HG02840 (cell line): Measurements from ENCODE around the gene STRN.
"Not testable (repeated sequence)": the region's sequence is repeated elsewhere in the genome, so short reads cannot be mapped to it uniquely, and the experiment has no call there.

ENCODE experiments used
- ATAC-seq: cut with Tn5 transposase; IDR thresholded peaks from one replicate; pipeline ENCODE4 v1.9.1; 2021; ENCODE audit warnings: mild to moderate bottlenecking, moderate library complexity, moderate number of reproducible peaks; ENCODE audit not compliant: unreplicated experiment, low FRiP score

Gene STRN

DNA sequence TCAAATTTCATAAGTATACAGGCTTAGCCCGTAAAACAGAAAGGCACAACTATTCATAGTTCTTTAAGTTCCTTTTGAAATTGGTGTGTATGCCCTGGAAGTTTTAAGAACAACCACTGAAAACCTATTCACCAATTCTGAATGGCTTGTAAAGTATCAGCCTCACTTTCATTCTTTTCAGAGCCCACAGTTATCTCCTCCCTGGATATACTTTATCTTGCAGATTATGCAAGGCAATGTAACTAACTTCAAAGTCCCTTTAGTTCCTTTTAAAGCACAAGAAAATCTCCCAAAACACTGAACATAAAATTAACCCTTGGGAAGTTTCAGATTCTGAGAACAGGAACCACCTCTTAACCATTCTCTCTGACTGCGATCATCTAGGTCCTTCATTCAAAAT is 1.1 kb downstream of the STRN start:
- no peak for ATAC-seq

DNA sequence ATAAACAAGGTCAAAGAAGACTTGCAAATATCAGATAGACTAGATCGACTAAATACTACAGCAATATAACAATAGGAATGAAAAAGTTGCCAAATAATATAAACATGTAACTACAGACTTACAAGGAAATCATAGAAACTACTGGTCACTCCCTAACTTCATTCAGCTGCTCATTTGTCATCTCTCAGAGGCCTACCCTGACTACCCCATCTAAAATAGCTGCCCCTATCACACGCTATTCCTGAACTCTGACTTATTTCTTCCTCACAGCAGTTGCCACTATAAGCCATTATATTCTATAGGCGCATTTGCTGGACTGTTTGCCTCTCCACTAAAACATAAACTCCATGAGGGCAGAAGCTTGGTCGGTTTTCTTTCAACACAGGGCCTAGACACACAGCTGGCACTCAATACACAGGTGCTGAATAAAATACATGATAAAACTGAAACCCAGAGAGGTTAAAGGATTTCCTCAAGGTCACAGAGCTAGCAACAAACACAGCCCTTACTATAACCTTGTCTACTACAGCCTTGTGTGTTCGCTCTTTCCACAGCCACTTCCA is 1.8 kb downstream of the STRN start:
- no peak for ATAC-seq

DNA sequence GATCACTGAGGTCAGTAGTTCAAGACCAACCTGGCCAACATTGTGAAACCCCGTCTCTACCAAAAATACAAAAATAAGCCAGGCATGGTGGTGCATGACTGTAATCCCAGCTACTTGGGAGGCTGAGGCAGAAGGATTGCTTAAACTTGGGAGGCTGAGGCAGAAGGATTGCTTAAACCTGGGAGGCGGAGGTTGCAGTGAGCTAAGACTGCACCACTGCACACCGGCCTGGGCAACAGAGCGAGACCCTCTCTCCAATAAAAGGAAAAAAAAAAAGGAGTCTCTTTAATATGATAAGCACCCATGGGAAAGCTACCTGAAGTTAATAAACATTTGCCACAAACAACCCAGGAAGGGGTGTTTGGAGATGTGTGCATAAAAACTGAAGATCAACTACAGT is 2.6 kb downstream of the STRN start:
- ATAC-seq, result no peak

DNA sequence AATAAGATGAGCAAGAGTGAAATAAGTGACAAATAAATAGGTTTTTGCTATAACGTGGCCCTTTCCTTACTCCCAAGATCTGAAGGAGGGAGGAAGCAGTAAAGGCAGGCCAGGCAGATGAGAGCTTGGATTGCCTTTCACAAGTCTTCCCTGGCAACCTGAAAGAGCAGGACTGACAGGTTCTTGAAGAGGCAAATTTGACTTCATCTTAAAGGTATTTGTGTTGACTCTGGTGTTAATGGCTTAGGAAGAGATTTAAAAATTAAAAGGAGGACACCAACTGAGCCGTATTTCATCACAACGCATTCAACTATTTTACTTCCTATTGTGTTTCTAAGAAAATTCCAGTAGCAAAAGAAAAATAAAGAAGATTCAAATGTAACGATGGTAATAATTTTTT is 3.2 kb downstream of the STRN start:
- no peak for ATAC-seq

DNA sequence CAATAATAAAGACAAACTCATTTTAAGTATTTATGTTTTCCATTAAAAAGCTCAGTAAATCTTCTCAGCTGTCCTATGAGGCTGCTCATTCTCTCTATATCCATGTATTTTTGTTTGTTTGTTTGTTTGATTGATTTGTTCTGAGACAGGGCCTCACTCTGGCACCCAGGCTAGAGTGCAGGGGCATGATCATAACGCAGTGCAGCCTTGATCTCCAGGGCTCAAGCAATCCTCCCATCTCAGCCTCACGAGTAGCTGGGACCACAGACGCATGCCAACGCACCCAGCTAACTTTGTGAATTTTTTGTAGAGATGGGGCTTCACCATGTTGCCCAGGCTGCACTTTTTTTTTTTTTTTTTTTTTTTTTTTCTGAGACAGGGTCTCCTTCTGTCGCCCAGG is 5.6 kb downstream of the STRN start:
- ATAC-seq, result no peak

DNA sequence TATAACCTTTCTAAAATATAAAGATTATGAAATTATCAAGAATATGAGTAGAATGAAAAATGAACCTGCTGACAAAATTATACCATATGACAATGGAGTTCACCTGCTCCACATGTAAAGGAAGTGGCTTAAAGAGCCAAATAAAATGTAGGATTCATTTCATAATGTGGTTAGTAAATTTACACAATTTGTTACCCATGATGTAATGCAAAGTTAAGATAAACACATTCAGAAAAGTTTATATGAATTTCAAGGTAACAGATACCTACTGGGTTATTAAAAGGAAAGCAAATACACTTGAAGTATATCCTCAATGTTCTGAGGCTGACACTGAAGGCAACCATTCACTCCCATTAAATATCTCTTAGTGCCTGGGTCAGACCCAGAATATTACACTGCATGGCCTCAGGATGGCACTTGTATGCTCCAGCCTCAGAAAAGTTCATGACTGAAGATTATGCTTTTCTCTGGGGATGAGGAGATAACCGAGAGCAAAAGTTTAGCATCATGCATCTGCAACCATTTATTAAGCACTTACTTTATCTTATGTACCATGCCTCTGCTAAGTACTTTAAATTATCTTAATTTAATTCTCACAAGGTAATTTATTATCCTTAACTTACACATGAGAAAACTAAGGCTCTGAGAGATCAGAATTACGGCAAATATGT is 6.2 kb downstream of the STRN start:
- no peak for ATAC-seq

DNA sequence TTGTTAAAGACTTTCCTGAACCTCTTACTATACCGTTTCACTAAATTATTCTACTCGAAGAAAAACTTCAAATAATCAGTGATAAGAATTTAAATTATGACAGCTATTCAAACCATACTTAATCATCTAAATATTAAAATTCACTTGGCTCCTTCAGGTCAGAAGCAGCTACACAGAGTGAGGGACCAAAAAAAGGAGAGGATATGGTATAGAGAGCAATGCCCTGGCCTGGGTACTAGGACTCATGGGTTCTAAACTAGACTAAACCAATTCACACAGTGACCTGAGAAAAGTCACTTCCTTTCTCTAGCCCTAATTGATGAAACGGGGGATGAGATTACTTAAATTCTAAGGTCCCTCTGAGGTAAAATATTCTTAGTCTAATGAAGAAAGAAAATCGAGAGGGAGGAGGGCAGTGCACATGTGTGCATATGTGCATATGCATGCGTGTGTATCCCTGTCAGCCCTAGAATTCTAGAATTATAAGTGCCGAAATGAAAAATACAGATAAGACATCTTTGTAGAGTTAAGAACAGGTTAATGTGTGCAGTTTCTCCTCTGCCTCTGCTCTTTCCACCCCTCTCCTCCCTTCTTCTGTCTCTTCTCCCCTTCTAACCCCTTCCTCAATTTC is 11.2 kb downstream of the STRN start:
- ATAC-seq, result no peak

DNA sequence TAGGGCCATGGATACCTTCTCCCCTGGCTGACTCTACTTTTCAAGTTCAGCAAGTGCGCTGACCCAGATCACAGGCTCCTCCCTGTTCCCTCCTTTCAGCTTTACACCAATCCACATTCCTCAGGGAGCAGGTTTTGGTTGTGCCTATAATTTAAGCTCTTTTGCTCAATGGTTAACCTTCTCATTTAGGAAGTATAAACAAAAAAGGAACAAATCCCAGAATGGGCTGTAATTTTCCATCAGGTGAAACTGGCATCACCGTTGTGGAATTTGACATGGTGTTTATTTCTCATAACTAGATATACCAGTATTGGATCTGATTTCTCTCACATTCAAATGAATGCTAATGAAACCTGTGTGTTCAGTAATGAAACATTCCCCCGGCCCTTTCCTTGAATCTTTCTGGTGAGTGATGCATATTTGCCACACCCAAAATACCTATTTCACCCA is 13.6 kb downstream of the STRN start:
- ATAC-seq, result no peak

DNA sequence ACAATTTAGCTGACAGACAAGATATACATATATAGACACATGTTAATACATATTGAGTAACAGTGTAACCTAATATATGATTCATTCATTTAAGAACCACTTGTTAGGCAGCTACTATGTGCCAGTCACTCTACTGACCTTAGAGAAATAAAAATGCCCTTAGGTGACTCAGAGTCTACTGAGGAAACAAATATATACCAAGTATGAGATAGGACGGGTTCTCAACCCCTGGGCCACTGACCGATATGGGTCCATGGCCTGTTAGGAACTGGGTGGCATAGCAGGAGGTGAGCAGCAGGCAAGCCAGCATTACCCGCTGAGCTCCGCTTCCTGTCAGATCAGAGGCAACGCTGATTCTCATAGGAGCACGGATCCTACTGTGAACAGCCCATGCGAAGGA is 14.8 kb downstream of the STRN start:
- ATAC-seq, result no peak

DNA sequence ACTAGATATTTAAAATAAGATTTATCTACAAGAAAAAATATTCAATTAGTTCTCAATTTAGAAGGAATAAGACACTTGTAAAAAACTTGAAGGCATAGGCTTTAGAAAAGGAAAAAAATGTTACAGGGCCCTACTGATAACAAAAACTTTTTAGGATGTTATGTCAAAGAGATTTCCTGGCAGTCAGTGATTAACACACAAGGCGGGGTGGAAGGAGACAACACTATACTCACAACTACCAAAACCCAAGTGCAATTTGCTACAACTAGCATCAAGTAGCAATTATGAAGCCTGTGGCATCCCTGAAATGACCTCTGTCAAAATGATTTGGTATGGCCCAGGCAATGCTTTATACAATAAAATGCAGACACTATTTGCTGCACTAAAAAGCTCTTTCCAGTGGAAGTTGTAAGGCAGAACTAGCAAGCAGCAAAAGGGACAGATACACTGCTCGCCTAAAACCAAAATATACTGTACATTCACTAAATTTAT is 15.3 kb downstream of the STRN start:
- no peak for ATAC-seq

DNA sequence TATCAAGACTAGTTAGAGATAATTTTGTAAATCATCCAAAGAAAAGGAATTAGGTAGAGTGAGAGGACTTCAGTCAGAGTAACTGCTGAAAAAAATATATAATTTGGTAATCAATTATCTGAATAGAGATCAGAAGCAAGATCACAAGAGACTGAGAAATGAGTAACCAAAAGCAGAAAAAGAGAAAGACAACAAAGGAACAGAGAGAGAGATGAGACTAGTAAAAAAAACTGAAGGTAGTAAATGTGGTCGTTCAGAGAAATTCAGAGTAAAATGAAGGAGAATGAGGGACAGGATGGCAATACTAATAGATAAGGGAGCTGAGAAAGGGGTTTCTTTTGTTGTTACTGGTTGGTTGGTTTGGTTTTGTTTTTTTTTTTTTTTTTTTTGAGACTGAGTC is 16.5 kb downstream of the STRN start:
- no peak for ATAC-seq

DNA sequence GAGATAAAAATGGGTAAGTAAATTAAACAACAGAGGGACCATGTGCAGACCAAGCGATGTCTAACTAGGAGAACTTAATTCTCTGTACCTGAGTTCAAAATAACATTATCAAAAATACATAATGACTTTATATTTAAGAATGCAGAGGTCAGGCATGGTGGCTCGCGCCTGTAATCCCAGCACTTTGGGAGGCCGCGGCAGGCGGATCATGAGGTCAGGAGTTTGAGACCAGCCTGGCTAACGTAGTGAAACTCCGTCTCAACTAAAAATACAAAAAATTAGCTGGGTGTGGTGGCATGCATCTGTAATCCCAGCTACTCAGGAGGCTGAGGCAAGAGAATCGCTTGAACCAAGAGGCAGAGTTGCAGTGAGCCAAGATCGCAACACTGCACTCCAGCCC is 21.1 kb downstream of the STRN start:
- not testable (repeated sequence) for ATAC-seq

DNA sequence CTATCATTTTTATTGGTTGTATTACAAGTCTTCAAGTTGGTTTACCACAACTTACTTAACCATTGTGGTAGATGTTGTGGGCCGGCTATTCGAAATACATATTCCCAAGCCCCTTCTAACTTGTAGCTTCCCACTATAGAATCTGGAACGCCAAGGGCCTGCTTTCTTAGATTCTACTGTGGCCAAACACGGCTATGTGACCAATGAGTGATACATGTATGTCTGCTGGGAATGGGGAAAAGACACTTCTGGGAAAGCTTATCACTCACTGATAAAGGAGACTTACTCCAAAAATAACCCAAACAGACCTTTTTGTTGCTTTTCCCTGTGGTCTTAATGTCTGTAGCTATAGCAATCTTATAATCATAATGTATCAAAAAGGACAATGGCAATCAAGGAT is 24.5 kb downstream of the STRN start:
- ATAC-seq, result no peak

DNA sequence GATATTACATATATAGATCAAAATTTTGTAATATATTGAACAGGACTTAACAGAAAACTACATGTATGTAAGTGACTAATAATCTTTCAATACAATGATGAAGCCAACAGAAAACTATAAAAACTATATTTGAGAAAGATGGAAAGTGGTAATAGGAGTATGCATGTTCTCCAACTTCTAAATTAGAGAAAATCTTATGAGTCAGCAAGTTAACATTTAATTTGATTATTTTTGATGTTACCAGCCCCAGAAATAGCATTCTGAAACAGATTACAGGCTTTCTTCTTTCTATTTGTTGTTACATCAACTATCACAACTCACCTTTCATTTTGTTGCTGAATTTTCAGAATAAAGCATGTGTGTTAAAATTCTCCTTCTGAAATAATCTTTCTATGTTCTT is 29.8 kb downstream of the STRN start:
- ATAC-seq, result not testable (repeated sequence)

DNA sequence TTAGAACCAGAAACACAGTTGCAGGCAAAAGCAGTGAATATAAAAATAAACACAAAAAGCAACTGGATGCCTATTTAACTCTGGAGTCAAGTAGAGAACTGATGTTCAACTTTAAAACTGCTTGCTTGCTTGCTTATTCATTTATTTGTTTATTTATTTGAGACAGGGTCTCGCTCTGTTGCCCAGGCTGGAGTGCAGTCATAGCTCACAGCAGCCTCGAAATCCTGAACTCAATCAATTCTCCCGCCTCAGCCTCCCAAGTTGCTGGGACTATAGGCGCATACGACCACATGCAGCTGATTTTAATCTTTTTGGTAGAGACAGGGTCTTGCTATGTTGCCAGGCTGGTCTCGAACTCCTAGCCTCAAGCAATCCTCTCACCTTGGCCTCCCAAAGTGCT is 34.6 kb downstream of the STRN start:
- ATAC-seq, result not testable (repeated sequence)

DNA sequence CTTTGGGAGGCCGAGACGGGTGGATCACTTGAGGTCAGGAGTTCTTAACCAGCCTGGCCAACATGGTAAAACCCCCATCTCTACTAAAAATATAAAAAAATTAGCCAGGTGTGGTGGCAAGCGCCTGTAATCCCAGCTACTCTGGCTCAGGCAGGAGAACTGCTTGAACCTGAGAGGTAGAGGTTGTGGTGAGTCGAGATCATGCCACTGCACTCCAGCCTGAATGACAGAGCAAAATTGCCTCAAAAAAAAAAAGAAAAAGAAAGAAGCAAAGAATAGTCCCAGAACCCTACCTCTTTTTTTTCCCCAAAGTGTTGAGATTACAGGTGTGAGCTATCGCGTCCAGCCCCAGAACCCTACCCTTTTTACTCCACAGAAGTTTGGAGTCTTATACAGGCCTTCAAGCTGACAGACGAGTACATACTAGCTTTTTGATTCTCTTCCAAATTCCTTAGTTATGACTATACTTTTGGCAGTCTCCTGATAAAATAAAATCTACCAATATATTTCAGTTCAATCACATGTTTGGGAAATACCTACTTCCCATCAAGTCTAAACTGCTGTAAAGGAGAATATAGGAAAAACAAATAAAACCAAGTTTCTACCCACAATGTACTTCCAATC is 35.4 kb downstream of the STRN start:
- ATAC-seq, result not testable (repeated sequence)

DNA sequence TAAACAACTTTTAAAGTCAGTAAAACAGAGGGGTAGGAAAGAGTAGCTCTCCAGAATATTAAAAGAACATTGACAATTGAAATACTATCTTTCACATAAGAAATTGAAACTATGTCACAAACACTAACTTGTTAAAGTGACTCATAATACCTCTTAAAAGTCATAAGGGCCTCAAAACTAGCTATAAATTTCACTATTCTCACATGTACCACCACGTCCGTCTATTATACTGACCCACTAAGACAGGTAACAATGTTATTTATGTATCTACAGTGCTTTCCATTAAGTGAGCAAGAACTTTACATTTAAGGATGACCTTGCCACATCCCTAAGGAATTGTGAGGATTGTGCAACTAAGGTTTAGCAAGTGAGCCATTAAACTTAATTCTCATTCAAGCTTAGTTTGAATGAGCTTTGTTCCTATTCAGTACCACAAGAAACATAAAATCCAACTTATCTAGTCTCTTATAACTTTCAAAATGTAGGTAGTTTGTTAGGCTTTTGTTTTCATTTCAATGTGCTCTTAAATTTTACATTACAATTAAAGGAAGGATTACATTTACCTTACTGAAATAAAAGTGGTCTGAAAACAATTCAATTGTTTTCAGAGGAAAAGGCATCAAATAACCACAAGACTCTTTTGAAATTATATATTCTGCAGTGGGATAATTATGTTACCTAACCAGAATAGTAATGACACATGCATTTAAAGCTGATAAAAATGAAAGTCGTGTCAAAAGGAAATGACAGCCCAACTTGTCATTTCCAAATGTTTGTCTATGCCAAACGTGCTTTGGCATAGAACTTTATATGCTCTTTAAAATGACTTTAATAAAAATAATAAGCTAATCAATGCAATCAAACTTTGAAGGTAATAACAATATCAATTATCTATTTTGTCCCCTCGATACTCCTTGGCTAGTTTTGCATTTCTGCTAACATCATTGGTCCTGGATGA is 39.9 kb downstream of the STRN start:
- not testable (repeated sequence) for ATAC-seq

DNA sequence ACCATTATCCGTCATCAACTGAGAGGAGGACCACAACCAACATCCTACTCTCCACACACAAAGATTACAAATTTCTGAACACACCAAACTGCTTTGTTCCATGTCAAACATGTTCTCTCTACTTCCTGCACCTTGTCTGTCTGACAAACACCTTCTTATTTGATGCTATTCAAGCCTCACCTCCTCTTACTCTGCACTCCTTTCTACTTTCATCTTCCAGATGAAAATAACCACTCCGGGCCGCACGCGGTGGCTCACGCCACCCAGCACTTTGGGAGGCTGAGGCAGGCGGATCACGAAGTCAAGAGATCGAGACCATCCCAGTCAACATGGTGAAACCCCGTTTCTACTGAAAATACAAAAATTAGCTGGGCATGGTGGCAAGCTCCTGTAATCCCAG is 43.7 kb downstream of the STRN start:
- ATAC-seq, result not testable (repeated sequence)

DNA sequence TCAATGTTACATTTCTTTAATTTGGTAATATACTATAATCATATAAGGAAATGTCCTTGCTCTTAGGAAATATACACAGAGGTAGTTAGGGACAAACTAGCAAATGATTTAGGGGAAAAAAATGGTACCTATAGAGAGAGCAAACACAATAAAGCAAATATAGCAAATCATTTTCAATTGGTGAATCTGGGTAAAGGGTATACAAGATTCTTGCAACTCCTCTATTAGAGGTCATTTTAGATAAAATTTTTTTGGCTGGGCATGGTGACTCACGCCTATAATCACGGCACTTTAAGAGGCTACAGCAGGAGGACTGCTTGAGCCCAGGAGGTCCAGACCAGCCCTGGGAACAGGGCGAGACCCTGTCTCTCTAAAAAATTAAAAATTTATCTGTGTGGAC is 44.4 kb downstream of the STRN start:
- ATAC-seq, result no peak
